B cell (primary cell): ENCODE results near the gene SKAP2. TPM values are rescaled to one million over a fixed set of nuclear protein-coding genes. Genes with fewer than 3 reads are reported as not detected.

Experiments used
- ATAC-seq: fragments of 200-7000 bp; cut with Tn5 transposase; one replicate; pipeline ENCODE4 v1.10.0; 2021; ENCODE audit warnings: low read depth, mild to moderate bottlenecking, moderate number of reproducible peaks, moderate library complexity
- CTCF ChIA-PET: fragments of 350-600 bp; sonication (Branson Sonifier 250); formaldehyde crosslinking; loops from one replicate; lab custom pipeline; 2021; ENCODE audit warnings: antibody characterized with exemption, inconsistent platforms; lab: Charles Lee
- POLR2A ChIA-PET: fragments of 350-600 bp; sonication (Branson Sonifier 250); formaldehyde crosslinking; loops from one replicate; lab custom pipeline; 2021; ENCODE audit warnings: antibody characterized with exemption; lab: Charles Lee
- DNase-seq: peaks from one replicate; pipeline ENCODE4 v3.0.0; 2013
- H2AFZ ChIP-seq: 2 replicates; pipeline ENCODE4 v1.6.1; 2012; ENCODE audit warnings: mild to moderate bottlenecking, low read depth, low read length; ENCODE audit not compliant: insufficient read depth, poor library complexity, severe bottlenecking
- H3K27ac ChIP-seq, 2 donors: 1 replicate in 1 of 2; 2 replicates in 1 of 2; pipeline ENCODE4 v1.5.1; 2012 to 2013; ENCODE audit warnings: low read length in 2 of 2, mild to moderate bottlenecking in 2 of 2, moderate library complexity in 1 of 2
- H3K27me3 ChIP-seq, 4 experiments: fragments of 200-600 bp in 1 of 4; sonication (generic) in 1 of 4; replicated peaks in 1 of 4; 1 replicate in 2 of 4; 2 replicates in 2 of 4; pipeline versions ENCODE4 v1.6.1 to v1.7.0; 2013 to 2016; ENCODE audit warnings: low read length in 3 of 4, mild to moderate bottlenecking in 2 of 4, mixed read lengths in 1 of 4, moderate library complexity in 1 of 4; ENCODE audit not compliant: insufficient read depth in 4 of 4, control insufficient read depth in 3 of 4; ENCODE audit errors: control extremely low read depth in 1 of 4
- H3K36me3 ChIP-seq, 2 experiments: replicated peaks in 1 of 2; 1 replicate in 1 of 2; 2 replicates in 1 of 2; pipeline versions ENCODE4 v1.6.1 to v1.7.1; 2013; ENCODE audit warnings: low read length in 1 of 2; ENCODE audit not compliant: insufficient read depth in 2 of 2, control insufficient read depth in 1 of 2; ENCODE audit errors: control extremely low read depth in 1 of 2, extremely low read depth in 1 of 2
- H3K4me1 ChIP-seq, 2 donors: fragments of 200-600 bp in 1 of 2; sonication (generic) in 1 of 2; 1 replicate in 1 of 2; 2 replicates in 1 of 2; pipeline versions ENCODE4 v1.5.1 to v1.6.1; 2013 to 2017; ENCODE audit warnings: low read length in 2 of 2; ENCODE audit not compliant: control insufficient read depth in 2 of 2, insufficient read depth in 2 of 2
- H3K4me2 ChIP-seq: replicated peaks from 2 replicates; pipeline ENCODE3; 2012; ENCODE audit warnings: mild to moderate bottlenecking, low read depth, low read length; ENCODE audit not compliant: poor library complexity, severe bottlenecking
- H3K4me3 ChIP-seq, 5 experiments: fragments of 200-600 bp in 1 of 5; sonication (generic) in 1 of 5; 1 replicate in 3 of 5; 2 replicates in 2 of 5; pipeline versions ENCODE4 v1.5.1 to v1.7.0; 2011 to 2016; ENCODE audit warnings: low read length in 4 of 5, mild to moderate bottlenecking in 4 of 5, low read depth in 2 of 5, control low read depth in 1 of 5, moderate library complexity in 1 of 5; ENCODE audit not compliant: insufficient read depth in 1 of 5; ENCODE audit errors: control extremely low read depth in 1 of 5, extremely low read depth in 1 of 5
- H3K79me2 ChIP-seq: fragments of 200-600 bp; sonication (generic); one replicate; pipeline ENCODE4 v1.6.0; 2016; ENCODE audit warnings: low read length; ENCODE audit not compliant: control insufficient read depth, insufficient read depth
- H3K9ac ChIP-seq: fragments of 200-600 bp; sonication (generic); 2 replicates; pipeline ENCODE4 v1.6.1; 2017; ENCODE audit warnings: mild to moderate bottlenecking, low read length, moderate library complexity
- H3K9me3 ChIP-seq, 3 donors: one replicate each; pipeline versions ENCODE4 v1.6.1 to v1.7.1; 2013; ENCODE audit warnings: low read length in 2 of 3; ENCODE audit not compliant: control insufficient read depth in 2 of 3, insufficient read depth in 1 of 3; ENCODE audit errors: control extremely low read depth in 1 of 3
- H4K20me1 ChIP-seq: 2 replicates; pipeline ENCODE4 v1.6.0; 2012; ENCODE audit warnings: mild to moderate bottlenecking, low read length; ENCODE audit not compliant: insufficient read depth, control insufficient read depth, poor library complexity, severe bottlenecking
- H3K27ac Mint-ChIP-seq: one replicate; pipeline ENCODE4 v1.8.0; 2021; ENCODE audit warnings: mixed read lengths
- H3K27me3 Mint-ChIP-seq: one replicate; pipeline ENCODE4 v1.8.0; 2021; ENCODE audit warnings: mixed read lengths
- H3K4me1 Mint-ChIP-seq: one replicate; pipeline ENCODE4 v1.8.0; 2021; ENCODE audit warnings: mixed read lengths
- H3K4me3 Mint-ChIP-seq: one replicate; pipeline ENCODE4 v1.8.0; 2021; ENCODE audit warnings: mixed read lengths
- H3K9me3 Mint-ChIP-seq: one replicate; pipeline ENCODE4 v1.8.0; 2022; ENCODE audit warnings: mixed read lengths; ENCODE audit not compliant: insufficient read depth
- CTCF ChIP-seq: fragments of 200-600 bp; IDR thresholded peaks from one replicate; pipeline ENCODE4 v1.8.0; 2022; ENCODE audit warnings: antibody characterized with exemption, mild to moderate bottlenecking
- EZH2 ChIP-seq: IDR thresholded peaks from 2 replicates; pipeline ENCODE4 v1.6.1; 2012; ENCODE audit warnings: borderline replicate concordance, low read depth, mild to moderate bottlenecking, moderate library complexity, low read length; ENCODE audit not compliant: insufficient read depth, poor library complexity, severe bottlenecking
- WGBS: methylation state at CpG from one replicate; pipeline ENCODE4 v1.1.5; 2013; ENCODE audit warnings: missing lambda C conversion rate; ENCODE audit not compliant: insufficient coverage; 5-methylcytosine and 5-hydroxymethylcytosine counted together
- intact Hi-C: fragments of 100-400 bp; cut with micrococcal nuclease; formaldehyde crosslinking; loops from one replicate; pipeline ENCODE4 v1.10.0; 2022
- polyA plus RNA-seq: library from polyadenylated mRNA; depleted of rRNA; stranded (reverse); fragments of >200 nt; gene quantifications from 2 replicates; pipeline ENCODE4 v1.2.3, GENCODE V29; 2012
- total RNA-seq, 2 donors: library from RNA; stranded (reverse); fragments of 120-200 nt in 1 of 2; gene quantifications; 1 replicate in 1 of 2; 2 replicates in 1 of 2; pipeline versions ENCODE4 v1.2.3 to v1.2.4, GENCODE V29; 2013 to 2022

The SKAP2 gene
- total and polyA plus RNA-seq, 2 donors (not counting 1 experiment from before 2014, with no cell fraction given), result 12.8 to 58.4 TPM

- H3K9me3 ChIP-seq, result no peaks in the 10 kb centered on the region
- ChIA-PET CTCF (interaction anchor here (0.9 to 1.5 kb wide), 2 partner anchors 9 to 288 kb away, joined by 3 to 8 read pairs; partner anchors contain the start of gene HOXA3), POLR2A (interaction anchor here (0.7 kb wide), 1 partner anchor 1244 kb away, joined by 4 read pairs; no protein-coding TSS in a partner anchor)
- peak; percentile 81 for DNase-seq
- peak overlapping the region; percentile 85 for H3K9ac ChIP-seq
- Mint-ChIP-seq H3K27me3 (no peaks in the 10 kb centered on the region), H3K4me1 (peaks cover 49% of the 10 kb centered on the region), H3K4me3 (peak overlapping the region; percentile 100), H3K27ac (peak overlapping the region; percentile 98), H3K9me3 (no peaks in the 10 kb centered on the region)
- peak overlapping the region; percentile 95 for H3K27ac ChIP-seq
- H4K20me1 ChIP-seq, result no peaks in the 10 kb centered on the region
- H3K79me2 ChIP-seq, result peaks cover 51% of the 10 kb centered on the region
- peak; percentile 8 for ATAC-seq
- H2AFZ ChIP-seq, result peak overlapping the region; percentile 91
- intact Hi-C loops, result loop anchor here (1.0 to 10.0 kb wide), 8 partner anchors 10 to 969 kb away; partner anchors contain the start of genes HOXA4 and NFE2L3
- H3K4me2 ChIP-seq, result peak overlapping the region; percentile 83
- H3K27me3 ChIP-seq, result no peaks in the 10 kb centered on the region
- 2% methylated on average over 8 of the region's 17 CpGs for WGBS
- H3K36me3 ChIP-seq, result peaks cover 0 to 1% of the 10 kb centered on the region in 2 experiments
- peaks cover 3 to 26% of the 10 kb centered on the region in 2 donors for H3K4me1 ChIP-seq
- peak overlapping the region; percentile 73 to 93 (median 90) for H3K4me3 ChIP-seq
- no peak for TF ChIP-seq CTCF
These were observed 677 bp downstream of the SKAP2 start for GRCh38 chr7:26863518-26864308.

- peak overlapping the region in 2 of 5 experiments; percentile 73 to 93 for H3K4me3 ChIP-seq
- DNase-seq (peak; percentile 23), ATAC-seq (no peak)
- H3K4me3 Mint-ChIP-seq, result peak overlapping the region; percentile 100
- no peak for TF ChIP-seq EZH2
- TF ChIP-seq CTCF, result no peak
- H4K20me1 ChIP-seq, result no peaks in the 10 kb centered on the region
- H3K27me3 ChIP-seq, result no peaks in the 10 kb centered on the region
- peak overlapping the region; percentile 76 for H3K27ac Mint-ChIP-seq
- H3K9me3 ChIP-seq, result no peaks in the 10 kb centered on the region
- ChIA-PET CTCF (interaction anchor here (1.5 kb wide), 1 partner anchor 8 kb away, joined by 8 read pairs; no protein-coding TSS in a partner anchor), POLR2A (no interaction called here)
- no peak overlapping the region for H2AFZ ChIP-seq
- peak overlapping the region; percentile 85 for H3K9ac ChIP-seq
- H3K4me2 ChIP-seq, result peak overlapping the region; percentile 83
- H3K27ac ChIP-seq, result peak overlapping the region in 1 of 2 donors; percentile 95
- no peaks in the 10 kb centered on the region for H3K27me3 Mint-ChIP-seq
- H3K9me3 Mint-ChIP-seq, result no peaks in the 10 kb centered on the region
- intact Hi-C loops, result loop anchor here (2.0 to 10.0 kb wide), 4 partner anchors 464 to 968 kb away; no protein-coding TSS in a partner anchor
- H3K36me3 ChIP-seq, result peaks cover 0 to 1% of the 10 kb centered on the region in 2 experiments
- peaks cover 11 to 34% of the 10 kb centered on the region in 2 donors for H3K4me1 ChIP-seq
- no CpG with 5 or more reads among the region's 2 CpGs for WGBS
- H3K4me1 Mint-ChIP-seq, result peaks cover 57% of the 10 kb centered on the region
- peaks cover 60% of the 10 kb centered on the region for H3K79me2 ChIP-seq
These were observed 1.6 kb downstream of the SKAP2 start for GRCh38 chr7:26862834-26863233.
